ENCODE measurements around the gene ARFIP2. TPM values are rescaled to one million over a fixed set of nuclear protein-coding genes. Genes with fewer than 3 reads are reported as not detected.

ARFIP2 gene
- total RNA-seq (2022; extraction: Qiagen RNA extraction; ENCODE audit: low read depth) = 54.3 to 58.6 TPM (median 55.5 TPM) in 5 replicates

GRCh38 chr11:6481012-6481923 lies at the start of gene ARFIP2, which contains the start of gene TIMM10B:
TSS of gene ARFIP2 (minus strand) at chr11:6481331. CDS start at chr11:6480421, 910 bp downstream.
TSS of gene TIMM10B (plus strand) at chr11:6481501. CDS start at chr11:6481517, 16 bp downstream.

DNA sequence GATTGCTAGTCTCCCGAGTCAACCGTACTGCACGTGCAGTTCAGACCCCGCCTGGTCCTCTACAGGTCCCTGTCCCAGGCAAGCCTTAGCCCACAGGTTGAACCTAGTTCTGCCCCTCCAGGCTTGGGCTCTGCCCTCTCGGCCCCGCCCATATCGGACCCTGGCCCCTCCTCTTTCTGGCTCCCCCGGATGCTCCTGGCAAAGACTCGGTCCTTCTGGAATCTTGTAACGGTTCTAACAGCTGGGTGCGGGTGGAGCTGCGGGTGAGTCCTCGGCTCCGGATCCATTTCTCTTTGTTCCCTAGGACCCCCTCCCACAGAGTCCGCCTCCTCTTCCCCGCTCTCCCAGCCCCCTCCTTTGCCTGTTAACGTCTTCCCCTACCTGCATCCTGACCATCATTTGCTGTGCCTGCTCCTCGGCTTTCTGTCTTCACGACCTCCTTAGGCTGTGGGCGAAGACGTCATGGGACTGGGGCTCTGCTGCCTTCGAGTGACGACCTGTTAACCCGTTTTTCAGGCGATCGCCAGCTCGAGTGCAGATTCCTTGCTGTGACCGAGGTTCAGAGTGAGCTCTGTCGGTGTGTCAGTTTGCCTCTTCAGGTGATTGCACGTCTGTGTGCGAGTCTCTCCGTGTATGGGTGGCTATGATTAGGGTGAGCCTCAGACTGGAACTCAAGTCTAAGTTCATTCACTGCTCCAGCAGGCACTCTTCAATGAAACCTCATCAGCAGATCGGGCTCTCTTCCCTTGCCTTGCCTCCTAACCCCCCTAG lies 16.1 kb upstream of the ARFIP2 start, which contains the start of gene DNHD1:
DNHD1 (plus strand) TSS at position 212 of the 771 bp plus-strand sequence. CDS start 936 bp downstream, outside the sequence.

DNA sequence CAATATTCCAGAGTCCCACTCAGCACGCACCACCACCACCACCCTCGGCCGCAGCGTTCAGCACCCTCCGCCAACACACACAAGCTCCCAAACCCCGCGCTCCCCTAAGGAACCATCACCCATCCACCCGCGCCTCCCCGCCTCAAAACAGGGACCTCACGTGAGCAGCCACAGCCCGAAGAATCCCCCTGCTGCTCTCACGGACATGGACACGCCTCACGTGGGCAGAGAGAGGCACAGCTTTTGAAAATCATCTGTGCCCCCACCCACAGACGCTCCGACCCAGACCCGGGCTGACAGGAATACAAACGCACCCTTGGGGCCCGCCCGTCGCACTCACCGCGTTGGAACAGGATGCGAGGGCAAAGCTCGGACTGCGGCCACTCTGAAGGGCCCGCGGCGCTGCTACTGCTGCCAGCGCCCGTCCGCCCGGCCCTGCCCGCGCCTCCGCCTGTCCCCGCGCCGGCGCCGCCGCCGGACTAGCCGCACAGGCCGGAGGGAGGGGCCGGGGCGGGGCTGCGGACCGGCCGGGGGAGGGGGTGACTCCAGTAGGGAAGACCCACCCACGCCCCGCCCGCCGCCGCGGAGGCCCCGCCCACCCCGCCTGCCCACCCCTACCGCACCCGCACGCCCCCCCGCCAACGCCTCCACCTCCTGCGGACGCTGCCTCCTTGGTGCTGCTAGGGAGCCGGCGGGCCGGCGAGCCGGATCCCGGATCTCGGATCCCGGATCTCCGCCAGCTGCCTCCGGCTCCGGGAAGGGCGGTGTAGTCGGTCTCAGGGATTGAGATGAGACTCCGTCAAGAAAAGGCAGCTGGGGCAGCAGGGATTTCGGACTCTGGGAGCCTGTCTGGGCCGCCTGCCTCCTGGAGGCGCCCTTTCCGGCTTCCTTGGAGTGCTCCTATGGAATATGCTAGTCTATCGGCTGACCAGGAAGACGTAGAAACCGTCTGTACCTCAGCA lies 7.4 kb downstream of the ARFIP2 start, which contains the start of gene TRIM3:
TRIM3 (minus strand) TSS at position 491 of the 962 bp plus-strand sequence. CDS start 8,246 bp downstream, outside the sequence.

DNA sequence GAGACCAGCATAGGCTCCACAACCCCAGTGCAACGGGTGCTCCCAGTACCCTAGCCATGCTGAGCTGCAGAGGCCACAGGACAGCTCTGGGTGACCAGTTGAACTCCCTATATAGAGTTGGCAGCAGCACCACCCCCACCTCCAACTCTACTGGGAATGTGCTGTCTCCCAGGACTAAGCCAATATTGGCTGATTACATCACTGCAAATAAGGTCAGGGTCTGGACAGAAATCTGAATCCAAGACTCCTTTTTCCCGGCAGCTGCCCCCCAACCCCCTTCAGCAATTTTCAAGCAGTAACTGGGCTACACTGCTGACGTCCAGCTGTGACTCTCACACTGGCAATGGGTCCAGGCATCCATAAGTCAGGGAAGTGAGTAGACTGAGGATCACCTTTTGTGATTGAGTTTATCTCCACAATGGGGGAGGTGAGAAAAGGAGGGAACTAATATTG lies 40.2 kb downstream of the ARFIP2 start, which contains the start of gene HPX:
HPX (minus strand) TSS at position 82 of the 453 bp plus-strand sequence; CDS start at position 58, 24 bp downstream.

Other genes with a start within 250 kb of the ARFIP2 start
- gene FHIP1B, start 246.7 kb downstream of the ARFIP2 start, total RNA-seq (2022; extraction: Qiagen RNA extraction; ENCODE audit: low read depth) = 14.7 to 17.7 TPM (median 16.1 TPM) in 5 replicates
- 0.07 to 0.19 TPM (median 0.09 TPM) in 3 of 5 replicates, not detected in the others for gene CNGA4, start 242.2 kb downstream of the ARFIP2 start, total RNA-seq (2022; extraction: Qiagen RNA extraction; ENCODE audit: low read depth)
- not detected in 5 replicates for gene CCKBR, start 221.5 kb downstream of the ARFIP2 start, total RNA-seq (2022; extraction: Qiagen RNA extraction; ENCODE audit: low read depth)
- gene CAVIN3, start 160.8 kb downstream of the ARFIP2 start, total RNA-seq (2022; extraction: Qiagen RNA extraction; ENCODE audit: low read depth) = 24.1 to 37.9 TPM (median 27.6 TPM) in 5 replicates
- 9.0 to 12.2 TPM (median 10.4 TPM) in 5 replicates for gene SMPD1, start 90.9 kb downstream of the ARFIP2 start, total RNA-seq (2022; extraction: Qiagen RNA extraction; ENCODE audit: low read depth)
- 15.6 to 19.1 TPM (median 16.9 TPM) in 5 replicates for gene APBB1, start 62.2 kb downstream of the ARFIP2 start, total RNA-seq (2022; extraction: Qiagen RNA extraction; ENCODE audit: low read depth)
- gene HPX, start 40.3 kb downstream of the ARFIP2 start, total RNA-seq (2022; extraction: Qiagen RNA extraction; ENCODE audit: low read depth) = 0.32 to 0.75 TPM (median 0.62 TPM) in 5 replicates
- gene TRIM3, start 7.4 kb downstream of the ARFIP2 start, total RNA-seq (2022; extraction: Qiagen RNA extraction; ENCODE audit: low read depth) = 12.5 to 20.1 TPM (median 16.0 TPM) in 5 replicates
- 26.4 to 35.8 TPM (median 32.4 TPM) in 5 replicates for gene TIMM10B, start 170 bp upstream of the ARFIP2 start, total RNA-seq (2022; extraction: Qiagen RNA extraction; ENCODE audit: low read depth)
- gene DNHD1, start 15.9 kb upstream of the ARFIP2 start, total RNA-seq (2022; extraction: Qiagen RNA extraction; ENCODE audit: low read depth) = 2.1 to 3.5 TPM (median 2.8 TPM) in 5 replicates
- gene RRP8, start 122.3 kb upstream of the ARFIP2 start, total RNA-seq (2022; extraction: Qiagen RNA extraction; ENCODE audit: low read depth) = 23.3 to 40.5 TPM (median 29.7 TPM) in 5 replicates
- gene ILK, start 122.4 kb upstream of the ARFIP2 start, total RNA-seq (2022; extraction: Qiagen RNA extraction; ENCODE audit: low read depth) = 107 to 127 TPM (median 118 TPM) in 5 replicates
- 178 to 317 TPM (median 217 TPM) in 5 replicates for gene TAF10, start 130.9 kb upstream of the ARFIP2 start, total RNA-seq (2022; extraction: Qiagen RNA extraction; ENCODE audit: low read depth)
- gene TPP1, start 138.1 kb upstream of the ARFIP2 start, total RNA-seq (2022; extraction: Qiagen RNA extraction; ENCODE audit: low read depth) = 38.3 to 47.3 TPM (median 43.0 TPM) in 5 replicates
- gene DCHS1, start 174.5 kb upstream of the ARFIP2 start, total RNA-seq (2022; extraction: Qiagen RNA extraction; ENCODE audit: low read depth) = 0.07 to 0.12 TPM (median 0.09 TPM) in 5 replicates
- 84.4 to 132 TPM (median 104 TPM) in 5 replicates for gene MRPL17, start 202.0 kb upstream of the ARFIP2 start, total RNA-seq (2022; extraction: Qiagen RNA extraction; ENCODE audit: low read depth)